Body of pancreas (tissue), 4 donors: ENCODE measurements around the gene TTC7B.

Experiments used
- CTCF ChIP-seq, 7 experiments: fragments of 450-650 bp in 4 of 7; fragments of 200-600 bp in 3 of 7; sonication (generic) in 3 of 7; IDR thresholded peaks; one replicate each; pipeline ENCODE4 v1.5.1; 2016 to 2019; ENCODE audit warnings: antibody characterized with exemption in 7 of 7
- POLR2A ChIP-seq, 3 donors: fragments of 450-650 bp; IDR thresholded peaks; one replicate each; pipeline ENCODE4 v1.6.1; 2016; ENCODE audit warnings: antibody characterized with exemption in 3 of 3, mild to moderate bottlenecking in 2 of 3

DNA sequence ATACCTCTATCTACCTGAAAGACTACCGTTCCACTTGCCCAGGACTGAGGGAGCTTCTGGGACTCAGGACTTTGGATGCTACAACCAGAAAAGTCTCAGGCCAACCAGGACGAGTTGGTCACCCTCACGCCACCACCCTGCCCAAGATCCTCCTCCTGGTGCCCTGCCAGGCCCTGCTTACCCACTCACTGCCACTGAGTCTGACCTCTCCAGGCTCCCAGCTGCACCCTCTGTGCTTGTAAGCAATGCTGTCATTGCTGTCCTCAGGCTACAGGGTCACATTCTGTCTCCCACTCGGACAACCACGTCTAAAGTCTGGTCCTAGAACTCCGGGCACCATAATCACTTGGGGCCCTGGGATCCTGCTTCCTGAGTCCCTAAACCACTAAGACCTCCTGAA is 9.2 kb downstream of the TTC7B start:
- TF ChIP-seq POLR2A (IDR thresholded peaks at IDR 0.05): no peak
- TF ChIP-seq CTCF (IDR thresholded peaks at IDR 0.05): no peak
